Measurements from ENCODE around the gene DERA.
"Not testable (repeated sequence)": the region's sequence is repeated elsewhere in the genome, so short reads cannot be mapped to it uniquely, and the experiment has no call there.

The DERA gene

DNA sequence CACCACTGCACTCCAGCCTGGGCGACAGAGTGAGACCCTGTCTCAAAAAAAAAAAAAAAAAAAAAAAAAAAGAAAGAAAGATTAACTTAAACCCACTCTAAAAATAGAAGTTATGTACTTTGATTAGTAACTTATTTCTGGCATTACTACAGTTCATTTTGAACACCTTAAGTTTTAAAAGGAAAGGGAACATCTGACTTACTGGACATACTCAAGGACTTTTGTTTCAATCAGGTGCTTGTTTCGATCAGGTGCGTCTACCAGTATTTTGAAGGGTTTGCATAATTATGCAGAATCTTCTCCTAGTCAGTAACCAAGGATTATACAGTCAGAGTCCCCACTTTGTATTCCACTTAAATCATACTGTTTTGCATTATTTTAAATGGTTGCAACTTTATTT, 105.6 kb downstream of the DERA start:
- DNase-seq = no peak

DNA sequence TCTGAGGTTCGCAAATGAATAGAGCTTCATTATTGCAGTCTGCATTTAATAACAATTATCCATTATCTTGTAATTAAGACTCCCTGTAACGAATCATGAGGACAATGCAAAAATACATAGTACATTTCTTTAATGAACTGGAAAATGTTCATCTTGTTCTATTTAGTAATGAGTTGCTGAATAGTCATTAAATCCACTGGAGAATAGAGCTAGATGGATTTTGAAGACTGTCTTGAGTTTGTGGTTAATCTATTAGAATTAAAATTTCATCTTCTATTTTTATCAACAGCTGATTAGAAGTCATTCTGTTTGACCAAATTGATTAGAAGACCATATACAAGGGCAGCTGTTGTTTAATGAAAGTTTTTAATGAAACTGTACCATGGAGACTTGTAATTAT, 107.2 kb downstream of the DERA start:
- no peak for DNase-seq

DNA sequence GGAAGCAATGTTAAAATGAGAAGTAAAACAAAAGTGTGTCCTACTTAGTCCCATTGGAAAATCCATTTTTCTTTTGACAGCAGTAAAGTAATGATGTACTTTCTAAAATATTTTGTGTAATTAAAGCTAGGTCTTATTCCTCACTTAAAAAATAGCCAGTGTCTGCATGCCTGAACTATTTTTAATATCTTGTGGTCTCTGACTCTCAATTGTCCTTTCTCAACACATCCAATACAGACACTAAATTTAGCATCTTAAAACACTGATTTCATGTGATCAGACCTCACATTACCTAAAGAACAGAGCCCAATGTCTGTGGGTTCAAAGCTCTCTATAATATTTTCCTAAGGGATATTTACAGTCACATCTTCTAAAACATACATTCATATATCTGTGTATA, 108.0 kb downstream of the DERA start:
- DNase-seq = no peak

DNA sequence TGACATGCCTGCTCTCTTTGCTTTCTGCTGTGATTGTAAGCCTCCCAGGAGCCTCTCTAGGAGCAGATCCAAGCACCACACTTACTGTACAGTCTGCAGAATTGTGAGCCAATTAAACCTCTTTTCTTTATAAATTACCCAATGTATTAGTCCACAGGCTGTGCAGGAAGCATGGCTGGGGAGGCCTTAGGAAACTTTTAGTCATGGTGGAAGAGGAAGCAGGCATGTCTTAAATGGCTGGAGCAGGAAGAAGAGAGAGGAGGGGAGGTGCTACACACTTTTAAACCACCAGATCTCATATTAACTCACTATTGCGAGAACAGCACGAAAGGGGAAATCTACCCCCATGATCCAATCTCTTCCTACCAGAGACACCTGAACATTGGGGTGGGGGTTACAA, 108.9 kb downstream of the DERA start:
- no peak for DNase-seq

DNA sequence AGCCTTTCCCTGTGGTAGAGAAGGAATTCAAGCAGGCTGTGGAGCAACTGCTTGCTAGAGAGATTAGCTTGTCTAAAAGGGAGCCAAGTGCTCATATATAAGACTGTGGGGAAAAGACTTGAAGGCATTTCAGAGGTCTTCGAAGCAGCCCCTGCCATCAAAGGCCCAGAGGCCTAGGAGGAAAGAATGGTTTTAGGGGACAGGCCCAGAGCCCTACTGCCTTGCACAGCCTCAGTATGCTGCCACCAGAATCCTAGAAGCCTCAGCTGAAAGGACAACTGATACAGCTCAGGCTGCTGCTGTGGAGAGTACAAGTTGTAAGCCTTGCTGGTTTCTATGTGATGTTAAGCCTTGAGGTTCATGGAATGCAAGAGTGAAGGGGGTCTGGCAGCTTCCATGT, 109.9 kb downstream of the DERA start:
- no peak for DNase-seq

DNA sequence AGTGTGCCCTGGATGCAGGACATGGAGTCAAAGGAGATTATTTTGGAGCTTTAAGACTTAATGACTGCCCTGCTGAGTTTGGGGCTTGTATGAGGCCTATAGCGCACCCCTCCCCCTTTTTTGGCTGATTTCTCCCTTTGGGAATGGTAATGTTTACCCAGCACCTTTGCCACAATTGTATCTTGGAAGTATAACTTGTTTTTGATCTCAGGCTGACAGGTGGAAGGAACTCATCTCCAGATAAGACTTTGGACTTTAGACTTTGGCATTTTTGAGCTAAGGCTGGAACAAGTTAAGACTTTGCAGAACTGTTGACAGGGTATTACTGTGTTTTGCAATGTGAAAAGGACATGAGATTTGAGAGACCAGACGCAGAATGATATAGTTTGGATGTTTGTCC, 110.5 kb downstream of the DERA start:
- DNase-seq = no peak

DNA sequence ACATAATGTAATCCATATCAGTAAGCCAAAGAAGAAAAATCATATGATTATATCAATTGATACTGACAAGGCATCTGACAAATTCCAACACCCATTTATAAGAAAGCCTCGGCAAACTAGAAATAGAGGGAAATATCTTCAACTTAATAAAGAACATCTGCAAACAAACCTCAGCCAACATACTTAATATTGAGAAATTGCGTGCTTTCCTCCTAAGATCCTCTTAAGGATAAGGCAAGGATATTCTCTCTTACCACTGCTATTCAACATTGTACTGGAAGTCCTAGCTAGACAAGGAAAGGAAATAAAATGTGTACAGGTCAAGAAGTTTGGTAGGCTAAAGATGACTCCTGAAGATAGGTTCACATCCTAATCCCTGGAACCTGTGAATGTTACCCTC, 115.9 kb downstream of the DERA start:
- DNase-seq = no peak

DNA sequence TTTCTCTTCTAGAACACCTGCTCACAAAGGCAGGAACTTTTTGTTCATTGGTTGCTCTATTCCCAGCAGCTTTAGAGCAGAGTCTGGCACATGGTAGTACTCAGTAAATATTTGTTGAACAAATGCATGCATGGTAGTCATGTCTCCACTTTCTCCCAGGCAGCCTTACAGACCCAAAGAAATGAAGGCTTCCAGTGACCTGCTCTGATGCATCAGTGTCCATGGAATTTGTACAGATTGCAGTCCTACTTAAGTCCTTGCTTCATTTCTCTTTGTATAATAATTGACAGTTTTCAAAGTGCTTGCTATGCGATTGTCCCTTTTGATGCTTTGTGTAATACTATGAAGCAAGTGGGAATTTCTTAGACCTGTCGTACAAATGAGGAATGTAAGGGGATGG, 119.6 kb downstream of the DERA start:
- no peak for DNase-seq

DNA sequence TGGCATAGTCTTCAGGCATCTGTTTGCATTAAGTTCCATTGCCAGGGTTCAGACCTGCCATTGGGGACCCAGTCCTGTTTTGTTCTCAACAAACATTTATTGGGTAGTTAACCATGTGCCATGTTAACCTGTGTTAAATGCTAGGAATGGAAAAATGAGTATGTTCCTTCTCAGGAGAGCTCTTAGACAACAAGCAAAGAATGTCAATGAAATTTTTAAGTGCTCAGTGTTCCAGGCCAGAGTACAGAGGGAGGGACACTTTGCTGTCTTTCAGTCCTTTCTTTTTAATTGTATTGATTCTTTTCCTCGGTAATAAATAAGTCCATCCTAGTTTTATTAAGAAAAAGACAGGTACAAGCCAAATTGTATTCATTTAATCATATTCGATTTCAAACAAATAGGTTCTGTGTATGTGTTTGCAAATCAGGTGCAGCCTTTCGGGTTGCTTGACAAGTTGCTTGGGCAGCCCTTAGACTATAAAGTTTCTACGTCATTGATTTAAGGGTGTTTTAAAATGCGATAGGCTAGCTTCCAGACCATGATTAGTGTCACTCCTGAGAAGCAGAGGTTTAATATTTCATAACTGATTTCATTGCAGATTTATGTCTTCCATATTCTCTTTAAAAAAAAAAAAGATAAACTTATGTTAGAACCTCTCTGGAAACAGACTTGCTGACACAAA, 123.1 kb downstream of the DERA start:
- no peak for DNase-seq

DNA sequence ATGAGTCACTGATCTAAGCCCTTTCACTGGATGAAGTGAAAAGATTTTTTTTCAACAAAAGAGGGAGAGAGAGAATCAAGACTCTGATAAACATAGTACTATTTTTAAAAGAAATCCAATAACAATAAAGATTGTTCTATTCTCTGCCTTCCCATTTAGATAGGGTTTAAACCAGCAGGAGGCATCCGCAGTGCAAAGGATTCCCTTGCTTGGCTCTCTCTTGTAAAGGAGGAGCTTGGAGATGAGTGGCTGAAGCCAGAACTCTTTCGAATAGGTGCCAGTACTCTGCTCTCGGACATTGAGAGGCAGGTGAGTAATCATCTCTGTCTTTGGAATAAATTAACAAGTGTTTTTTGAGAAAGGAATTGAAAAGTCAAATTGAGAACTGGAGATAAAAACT, 124.9 kb downstream of the DERA start:
- no peak for DNase-seq

DNA sequence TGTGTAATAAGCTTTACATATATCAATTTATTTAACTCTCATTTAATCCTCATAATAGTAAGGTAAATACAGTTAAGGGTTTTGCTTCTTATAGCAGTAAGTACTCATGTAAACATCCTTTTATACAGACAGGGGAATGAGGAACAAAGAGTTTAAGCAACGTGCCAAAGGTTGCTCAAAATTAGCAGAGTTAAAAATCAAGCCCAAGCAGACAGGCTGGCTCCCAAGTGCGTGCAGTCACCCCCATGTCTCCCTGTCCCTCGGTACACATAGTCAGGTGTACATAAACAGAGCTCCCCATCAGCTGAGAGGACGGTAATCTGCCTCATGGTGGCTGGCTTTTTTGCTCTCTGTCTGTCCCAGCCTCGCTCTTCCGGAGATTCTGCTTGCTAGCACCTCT, 126.4 kb downstream of the DERA start:
- DNase-seq = no peak

DNA sequence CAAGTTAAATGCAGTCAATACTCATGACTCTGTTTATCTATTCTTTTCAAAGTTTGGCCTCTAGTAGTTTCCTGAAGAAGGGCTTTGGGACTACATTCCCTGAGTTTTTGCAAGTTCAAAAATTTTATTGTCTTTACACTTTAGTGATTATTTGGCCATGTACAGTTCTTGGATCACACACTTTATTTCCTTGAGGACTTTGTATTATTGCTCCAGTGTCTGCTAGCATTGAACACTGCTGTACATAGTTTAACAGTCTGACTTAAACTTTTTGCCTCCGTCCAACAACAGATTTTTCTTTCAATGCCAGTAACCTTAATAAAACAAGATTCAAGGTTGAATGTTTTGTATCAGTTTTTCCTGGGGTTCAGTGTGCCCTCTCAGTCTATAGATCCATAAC, 132.3 kb downstream of the DERA start:
- no peak for DNase-seq

DNA sequence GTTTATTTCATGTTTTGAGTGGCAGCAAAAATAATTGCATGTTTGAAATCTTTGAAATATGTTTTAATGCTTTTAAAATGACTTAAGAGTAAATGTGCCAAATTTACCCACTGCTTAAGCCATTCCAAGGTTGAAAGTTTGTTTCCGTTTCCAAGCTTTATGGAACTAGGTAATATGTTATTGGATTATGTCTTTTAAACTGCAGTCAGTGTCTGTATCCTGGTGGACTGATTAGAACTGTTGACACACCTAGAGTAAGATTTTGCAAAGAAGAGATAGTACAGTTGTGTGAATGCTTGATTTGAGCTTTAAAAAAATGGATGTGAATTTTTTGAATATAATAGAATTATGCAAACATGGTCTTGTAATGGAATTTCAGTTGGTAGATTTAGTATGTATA, 135.1 kb downstream of the DERA start:
- DNase-seq = no peak

DNA sequence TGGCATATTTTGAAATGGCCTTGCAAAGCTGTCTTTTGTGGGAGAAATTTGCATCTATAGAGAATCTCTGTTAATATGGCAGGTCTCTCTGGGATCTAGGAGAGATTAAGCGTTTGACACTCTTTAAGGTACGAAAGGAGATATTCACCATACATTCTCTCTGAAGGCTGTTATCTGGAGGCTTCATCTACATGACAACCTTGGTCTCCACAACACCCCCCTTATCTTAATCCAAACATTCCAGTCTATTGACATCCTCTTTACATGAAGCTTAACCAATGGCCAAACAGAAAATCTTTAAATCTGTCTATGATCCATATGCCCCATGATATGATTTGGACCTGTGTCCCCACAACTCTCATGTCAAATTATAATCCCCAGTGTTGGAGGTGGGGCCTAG, 137.4 kb downstream of the DERA start:
- no peak for DNase-seq

DNA sequence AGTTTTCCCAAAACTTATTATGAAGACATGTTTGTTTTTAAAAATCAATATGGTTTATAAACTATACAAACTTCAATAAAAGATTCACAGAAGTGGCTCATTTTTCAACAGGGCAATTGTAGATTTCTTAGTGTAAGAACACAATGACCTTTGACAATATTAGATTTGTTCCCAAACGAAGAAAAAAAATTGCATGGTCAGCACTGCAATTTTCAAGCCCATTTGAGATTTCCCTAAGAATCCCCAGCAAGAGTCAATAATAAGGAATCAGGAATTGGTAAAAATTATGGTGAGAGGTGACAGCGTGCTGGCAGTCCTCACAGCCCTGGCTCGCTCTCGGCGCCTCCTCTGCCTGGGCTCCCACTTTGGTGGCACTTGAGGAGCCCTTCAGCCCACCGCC, 145.8 kb downstream of the DERA start:
- no peak for DNase-seq

DNA sequence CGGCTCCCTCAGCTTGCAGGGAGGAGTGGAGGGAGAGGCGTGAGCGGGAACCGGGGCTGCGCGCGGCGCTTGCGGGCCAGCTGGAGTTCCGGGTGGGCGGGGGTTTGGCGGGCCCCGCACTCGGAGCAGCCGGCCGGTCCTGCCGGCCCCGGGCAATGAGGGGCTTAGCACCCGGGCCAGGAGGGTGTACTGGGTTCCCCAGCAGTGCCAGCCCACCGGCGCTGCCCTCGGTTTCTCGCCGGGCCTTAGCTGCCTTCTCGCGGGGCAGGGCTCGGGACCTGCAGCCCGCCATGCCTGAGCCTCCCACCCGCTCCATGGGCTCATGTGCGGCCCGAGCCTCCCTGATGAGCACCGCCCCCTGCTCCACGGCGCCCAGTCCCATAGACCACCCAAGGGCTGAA, 146.2 kb downstream of the DERA start:
- DNase-seq = not testable (repeated sequence)

DNA sequence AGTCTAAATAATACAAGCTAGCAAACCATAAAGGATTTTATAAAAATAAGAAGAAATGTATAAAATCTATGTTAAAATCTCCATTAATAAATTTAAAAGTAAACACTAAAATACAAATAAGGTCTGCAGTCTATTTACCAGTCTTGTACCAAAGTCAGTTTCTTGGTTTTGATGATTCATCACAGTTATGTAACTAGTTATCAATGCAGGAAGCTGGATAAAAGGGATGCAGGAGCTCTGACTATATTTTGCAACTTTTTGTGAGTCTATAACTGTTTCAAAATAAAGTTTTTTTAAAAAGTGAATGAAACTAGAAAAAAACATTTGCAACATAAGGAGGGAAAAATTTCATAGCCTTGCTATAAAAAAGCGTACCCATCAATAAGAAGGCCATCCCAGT, 151.5 kb downstream of the DERA start:
- DNase-seq = no peak

DNA sequence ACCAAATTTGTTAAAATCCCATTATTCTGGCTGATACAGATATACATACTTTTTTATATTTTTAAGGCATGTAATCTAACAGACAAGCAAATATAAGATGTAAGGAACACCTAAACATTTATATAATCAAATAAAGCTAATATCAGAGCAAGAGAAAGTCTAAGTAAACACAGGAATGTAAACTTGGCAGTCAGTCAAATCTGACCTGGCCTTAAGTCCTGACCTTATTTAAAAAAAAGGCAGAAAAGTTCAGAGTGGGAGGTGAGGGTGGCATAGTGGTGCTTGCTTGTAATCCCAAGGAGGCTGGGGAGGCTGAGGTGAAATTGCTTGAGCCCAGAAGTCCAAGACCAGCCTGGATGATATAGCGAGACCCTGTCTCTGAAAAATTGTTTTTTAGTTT, 152.6 kb downstream of the DERA start:
- DNase-seq = no peak

DNA sequence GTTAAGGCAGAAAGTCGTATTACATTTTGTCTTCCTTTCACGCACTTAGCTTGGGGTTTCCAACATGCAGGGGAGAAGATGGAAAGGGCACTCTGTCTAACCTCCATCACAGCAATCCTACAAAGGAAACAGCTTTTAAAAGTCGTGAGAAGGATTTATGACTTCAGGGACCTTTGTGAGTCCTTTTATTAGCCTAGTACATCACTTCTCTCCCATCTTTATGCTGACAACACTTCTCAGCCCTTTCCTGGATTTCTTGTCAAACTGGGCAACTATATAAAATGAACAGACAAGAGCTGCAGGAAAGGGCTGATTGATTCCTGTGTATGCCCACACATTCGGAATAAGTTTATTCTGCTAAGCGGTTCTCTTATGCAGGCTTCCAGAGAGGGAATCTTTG, 159.0 kb downstream of the DERA start:
- DNase-seq = no peak

DNA sequence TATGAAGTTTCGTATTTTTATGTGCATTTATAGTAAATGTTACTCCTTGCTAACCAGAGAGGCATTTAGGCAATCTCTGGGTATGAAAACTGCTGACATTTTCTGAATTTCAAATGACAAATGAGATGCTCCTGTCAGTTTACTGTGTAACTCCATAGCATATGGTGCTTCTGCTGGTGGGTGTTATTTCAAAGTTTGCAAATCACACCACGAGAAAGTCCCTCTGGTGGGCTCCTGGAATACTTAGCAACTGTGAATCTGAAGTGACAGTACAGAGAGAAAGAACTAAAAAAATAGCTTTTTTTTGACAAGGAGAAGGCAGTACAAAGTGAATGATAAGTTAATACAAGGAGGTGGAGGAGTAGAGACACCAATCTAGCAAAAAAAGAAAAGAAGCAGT, 161.5 kb downstream of the DERA start:
- no peak for DNase-seq

DNA sequence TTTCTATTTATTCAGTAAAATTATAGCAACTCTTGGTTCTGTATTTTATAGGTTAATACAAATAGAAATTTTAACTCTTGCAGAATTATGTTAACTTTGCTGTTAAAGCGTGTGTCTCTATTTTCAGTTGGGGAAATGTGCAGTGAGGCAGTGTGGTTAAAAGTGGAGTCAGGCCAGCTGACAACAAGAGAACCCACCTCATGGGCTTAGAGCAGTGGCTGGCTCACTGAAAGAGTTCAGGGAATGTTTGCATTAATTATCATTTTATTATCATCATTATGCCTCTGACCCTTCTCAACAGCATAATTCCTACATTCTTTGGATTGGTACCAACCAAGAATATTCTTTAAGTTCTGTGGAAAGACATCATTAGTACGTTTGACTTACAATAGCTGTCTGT, 163.8 kb downstream of the DERA start:
- no peak for DNase-seq

DNA sequence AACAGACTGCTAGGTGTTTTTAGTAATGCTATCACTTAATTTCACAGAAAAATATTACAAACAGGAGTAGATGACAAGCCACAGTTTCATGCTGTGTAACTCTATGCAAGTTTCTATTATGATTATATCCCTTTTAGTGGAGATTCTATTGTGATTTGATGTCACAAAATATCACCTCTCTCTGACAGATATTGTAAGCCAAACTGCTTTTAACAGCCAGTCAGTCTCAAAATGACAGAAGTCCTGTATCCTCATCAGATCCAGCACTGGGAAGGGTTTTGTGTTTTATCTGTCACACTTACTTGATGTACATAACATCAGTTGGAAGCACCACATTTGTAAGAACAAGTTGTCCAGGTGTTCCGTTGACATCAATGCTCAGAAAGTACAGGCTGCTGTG, 164.8 kb downstream of the DERA start:
- DNase-seq = no peak

DNA sequence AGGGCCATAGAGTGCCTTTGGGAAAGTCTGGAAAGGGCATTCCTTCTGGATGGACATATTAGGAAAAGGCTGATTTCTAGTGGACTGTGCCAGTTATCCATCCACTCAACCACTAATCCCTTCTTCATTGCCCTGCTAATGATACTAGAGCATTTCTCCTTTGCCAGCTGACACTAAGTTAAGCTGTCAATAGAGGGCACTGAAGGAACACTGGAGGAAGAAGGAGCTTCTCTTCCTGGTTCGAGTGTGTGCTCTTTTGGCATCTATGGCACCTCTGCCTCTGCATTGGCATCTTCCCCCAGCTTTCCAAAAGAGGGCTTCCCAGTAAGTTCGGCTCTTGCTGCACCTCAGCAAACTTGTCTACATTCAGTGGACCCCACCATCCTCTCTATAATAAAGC, 165.4 kb downstream of the DERA start:
- no peak for DNase-seq

DNA sequence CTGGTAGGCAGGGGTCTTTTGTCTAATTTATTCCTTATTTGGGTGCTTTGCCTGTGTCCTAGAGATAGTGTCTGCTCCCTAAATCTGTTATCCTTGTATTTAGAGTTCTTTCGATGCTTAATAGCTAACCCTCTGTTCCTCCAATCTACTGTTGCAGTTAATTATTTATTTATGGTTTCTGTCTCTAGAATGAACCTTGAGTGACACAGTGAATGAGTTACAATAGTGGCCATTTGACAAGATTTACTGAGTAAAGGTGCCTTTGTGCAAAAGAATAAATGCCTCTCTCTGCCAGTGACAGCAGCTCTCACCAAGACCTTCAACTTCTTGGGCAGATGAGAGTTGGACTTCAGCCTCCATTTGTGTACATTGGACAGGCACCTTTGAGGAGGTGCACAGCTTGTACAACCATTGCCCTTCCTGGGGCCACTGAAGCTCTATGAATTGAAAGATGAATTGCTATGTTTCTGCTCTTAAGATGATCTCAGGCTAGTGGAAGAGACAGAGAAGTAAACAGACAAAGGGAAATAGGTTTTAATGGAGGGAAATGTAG, 165.9 kb downstream of the DERA start:
- no peak for DNase-seq

DNA sequence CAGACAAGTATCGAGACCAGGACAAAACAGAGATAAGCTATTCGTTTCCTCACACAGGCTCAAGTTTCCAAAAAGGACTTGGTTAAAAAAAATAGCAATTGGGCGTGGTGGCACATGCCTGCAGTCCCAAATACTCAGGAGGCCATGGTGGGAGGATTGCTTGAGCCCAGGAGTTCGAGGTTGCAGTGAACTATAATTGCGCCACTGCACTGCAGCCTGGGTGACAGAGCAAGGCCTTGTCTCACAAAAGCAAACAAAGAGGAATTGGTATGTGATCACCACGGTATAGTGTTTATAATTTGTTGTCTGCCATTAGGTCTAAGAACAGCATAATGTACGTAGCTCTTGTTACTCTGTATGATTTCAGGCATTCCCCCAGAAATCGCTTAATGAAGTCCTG, 175.3 kb downstream of the DERA start:
- no peak for DNase-seq

DNA sequence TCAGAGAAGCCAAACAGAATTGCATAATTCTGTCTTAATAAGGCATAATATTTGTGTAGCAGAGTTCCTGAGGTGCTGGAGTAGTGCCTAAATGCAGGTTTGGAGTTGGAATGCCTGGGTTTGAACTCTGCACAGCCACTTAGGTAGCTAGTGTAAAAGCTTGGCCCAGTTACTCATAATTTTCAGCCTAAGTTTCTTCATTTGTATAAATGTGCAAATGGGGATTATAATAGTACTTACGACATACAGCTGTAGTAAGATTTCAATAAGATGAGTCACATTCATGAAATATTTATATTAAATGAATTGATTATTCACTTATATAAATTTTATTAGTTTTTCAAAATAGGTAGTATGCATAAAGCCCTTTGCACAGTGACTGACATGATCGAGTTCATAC, 175.8 kb downstream of the DERA start:
- no peak for DNase-seq
